Common myeloid progenitor, CD34-positive (primary cell): ENCODE results near the gene MRPL10.

Experiments used
- CTCF ChIA-PET: fragments of 350-600 bp; sonication (Branson Sonifier 250); formaldehyde crosslinking; loops from one replicate; lab custom pipeline; 2021; ENCODE audit warnings: antibody characterized with exemption; lab: Charles Lee
- POLR2A ChIA-PET: fragments of 350-600 bp; sonication (Branson Sonifier 250); formaldehyde crosslinking; loops from one replicate; lab custom pipeline; 2021; ENCODE audit warnings: antibody characterized with exemption; lab: Charles Lee
- DNase-seq, 3 donors: peaks; one replicate each; pipeline versions ENCODE4 v3.0.0 to v3.0.0-alpha.2; 2013
- H3K27ac ChIP-seq, 2 experiments: 1 replicate in 1 of 2; 2 replicates in 1 of 2; pipeline ENCODE4 v1.7.0; 2013; ENCODE audit warnings: inconsistent platforms in 2 of 2, low read length in 2 of 2, mild to moderate bottlenecking in 2 of 2, low read depth in 1 of 2, moderate library complexity in 1 of 2; ENCODE audit not compliant: severe bottlenecking in 2 of 2, insufficient read depth in 1 of 2, poor library complexity in 1 of 2
- H3K27me3 ChIP-seq, 5 experiments: replicated peaks in 2 of 5; 1 replicate in 3 of 5; 2 replicates in 2 of 5; pipeline versions ENCODE4 v1.6.1 to v1.7.0; 2013; ENCODE audit warnings: low read length in 4 of 5, mild to moderate bottlenecking in 2 of 5, moderate library complexity in 2 of 5, inconsistent platforms in 1 of 5; ENCODE audit not compliant: insufficient read depth in 5 of 5, control insufficient read depth in 4 of 5
- H3K36me3 ChIP-seq, 4 experiments: 1 replicate in 2 of 4; 2 replicates in 2 of 4; pipeline versions ENCODE4 v1.6.1 to v1.7.0; 2013; ENCODE audit warnings: low read length in 3 of 4, control low read depth in 1 of 4, mild to moderate bottlenecking in 1 of 4; ENCODE audit not compliant: control insufficient read depth in 4 of 4, insufficient read depth in 4 of 4
- H3K4me1 ChIP-seq, 4 experiments: 1 replicate in 3 of 4; 2 replicates in 1 of 4; pipeline versions ENCODE4 v1.6.1 to v1.7.1; 2013; ENCODE audit warnings: low read length in 3 of 4, mild to moderate bottlenecking in 3 of 4, control low read depth in 1 of 4, inconsistent platforms in 1 of 4, moderate library complexity in 1 of 4; ENCODE audit not compliant: control insufficient read depth in 4 of 4, insufficient read depth in 4 of 4; ENCODE audit errors: control extremely low read depth in 1 of 4
- H3K4me3 ChIP-seq, 7 experiments: 1 replicate in 4 of 7; 2 replicates in 3 of 7; pipeline versions ENCODE4 v1.5.1 to v1.7.0; 2013; ENCODE audit warnings: mild to moderate bottlenecking in 7 of 7, low read length in 6 of 7, moderate library complexity in 6 of 7, inconsistent platforms in 2 of 7, low read depth in 2 of 7, control low read depth in 1 of 7; ENCODE audit not compliant: insufficient read depth in 4 of 7, control insufficient read depth in 1 of 7; ENCODE audit errors: extremely low read depth in 1 of 7
- H3K9me3 ChIP-seq, 5 experiments: 1 replicate in 4 of 5; 2 replicates in 1 of 5; pipeline versions ENCODE4 v1.6.1 to v1.7.1; 2013; ENCODE audit warnings: low read length in 4 of 5, mild to moderate bottlenecking in 2 of 5, inconsistent platforms in 1 of 5, low read depth in 1 of 5, moderate library complexity in 1 of 5; ENCODE audit not compliant: control insufficient read depth in 4 of 5, insufficient read depth in 2 of 5; ENCODE audit errors: control extremely low read depth in 1 of 5
- WGBS: methylation state at CpG from one replicate; pipeline ENCODE4 v1.1.5; 2013; ENCODE audit not compliant: insufficient coverage; 5-methylcytosine and 5-hydroxymethylcytosine counted together

The MRPL10 gene

DNA sequence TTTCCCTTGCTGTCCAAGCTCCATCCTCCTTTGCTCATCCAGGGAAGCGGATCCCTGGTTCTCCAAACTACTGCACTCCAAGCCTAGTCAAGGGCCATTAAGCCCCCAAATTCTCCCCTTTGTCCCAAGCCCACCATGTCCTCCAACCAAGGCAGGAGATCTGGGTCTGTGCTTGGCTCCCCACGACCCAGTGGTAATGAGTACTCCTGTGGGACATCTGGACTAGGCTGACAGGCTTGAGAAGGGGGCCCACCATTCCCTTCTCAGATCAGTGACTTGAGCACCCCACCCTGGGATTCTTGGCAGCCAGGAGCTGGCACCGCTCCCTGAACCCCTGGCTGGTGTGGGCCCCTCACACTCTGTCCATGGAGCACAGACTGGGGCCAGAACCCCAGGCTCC is 26.9 kb downstream of the MRPL10 start:
- H3K27ac ChIP-seq, result no peak overlapping the region
- peaks cover 0 to 27% (median 21%) of the 10 kb centered on the region in 4 experiments for H3K36me3 ChIP-seq
- ChIA-PET CTCF (interaction anchor here (0.6 to 1.4 kb wide), 2 partner anchors 55 to 64 kb away, joined by 3 read pairs; no protein-coding TSS in a partner anchor), POLR2A (no interaction called here)
- no peaks in the 10 kb centered on the region for H3K9me3 ChIP-seq
- peaks cover 0 to 5% (median 0%) of the 10 kb centered on the region in 5 experiments for H3K27me3 ChIP-seq
- H3K4me1 ChIP-seq, result no peaks in the 10 kb centered on the region
- H3K4me3 ChIP-seq, result no peak overlapping the region
- DNase-seq, result no peak
- WGBS, result 95% methylated on average over 2 of the region's 3 CpGs

DNA sequence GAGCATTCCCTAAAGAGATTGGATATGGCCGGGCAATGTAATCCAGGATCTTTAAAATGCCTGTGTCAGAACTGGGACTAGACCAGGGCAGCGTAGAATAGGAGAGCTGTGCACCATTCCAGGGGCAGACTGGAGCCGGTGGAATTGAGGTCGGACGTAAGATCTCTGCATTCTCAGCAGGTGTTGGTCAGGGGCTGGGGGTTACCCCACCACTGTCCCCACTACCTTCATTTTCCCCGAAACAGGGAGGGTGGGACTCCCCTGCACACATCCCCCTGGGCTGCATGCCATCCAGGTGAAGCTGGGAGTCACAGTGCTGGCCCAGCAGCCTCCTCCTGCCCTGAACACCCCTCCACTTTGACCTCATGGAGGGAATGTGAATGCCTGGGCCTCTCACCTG is 27.6 kb downstream of the MRPL10 start:
- 76% methylated on average over 3 of the region's 6 CpGs for WGBS
- no peaks in the 10 kb centered on the region for H3K9me3 ChIP-seq
- ChIA-PET CTCF (no interaction called here), POLR2A (no interaction called here)
- peaks cover 0 to 5% (median 0%) of the 10 kb centered on the region in 5 experiments for H3K27me3 ChIP-seq
- peaks cover 0 to 20% (median 15%) of the 10 kb centered on the region in 4 experiments for H3K36me3 ChIP-seq
- H3K4me1 ChIP-seq, result no peaks in the 10 kb centered on the region
- DNase-seq, result no peak
- H3K27ac ChIP-seq, result no peak overlapping the region
- H3K4me3 ChIP-seq, result no peak overlapping the region

DNA sequence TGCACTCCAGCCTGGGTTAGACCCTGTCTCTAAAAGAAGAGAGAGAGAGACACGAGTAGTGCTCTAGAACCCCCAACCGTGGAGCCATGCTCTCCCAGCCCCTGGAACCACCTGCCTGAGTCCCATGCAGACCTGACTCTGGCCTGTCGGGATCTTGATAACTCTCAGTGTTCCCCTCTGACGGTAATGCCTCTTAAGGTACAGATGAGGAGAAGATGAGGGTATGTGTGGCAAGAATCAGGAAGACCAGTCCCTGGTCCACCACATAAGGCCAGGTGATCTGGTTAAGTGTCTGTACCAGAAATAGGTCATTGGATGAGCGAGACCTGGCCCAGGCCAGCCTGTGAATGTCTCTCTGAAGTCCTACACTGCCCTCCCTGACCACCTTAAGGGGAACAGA is 28.1 kb downstream of the MRPL10 start:
- no peak overlapping the region for H3K4me3 ChIP-seq
- peaks cover 0 to 15% (median 10%) of the 10 kb centered on the region in 4 experiments for H3K36me3 ChIP-seq
- ChIA-PET POLR2A (no interaction called here), CTCF (interaction anchor here (1.2 kb wide), 1 partner anchor 9 kb away, joined by 3 read pairs; no protein-coding TSS in a partner anchor)
- WGBS, result 78% methylated on average over 3 of the region's 5 CpGs
- H3K9me3 ChIP-seq, result no peaks in the 10 kb centered on the region
- H3K27me3 ChIP-seq, result peaks cover 0 to 5% (median 0%) of the 10 kb centered on the region in 5 experiments
- no peak overlapping the region for H3K27ac ChIP-seq
- no peaks in the 10 kb centered on the region for H3K4me1 ChIP-seq
- DNase-seq, result no peak

DNA sequence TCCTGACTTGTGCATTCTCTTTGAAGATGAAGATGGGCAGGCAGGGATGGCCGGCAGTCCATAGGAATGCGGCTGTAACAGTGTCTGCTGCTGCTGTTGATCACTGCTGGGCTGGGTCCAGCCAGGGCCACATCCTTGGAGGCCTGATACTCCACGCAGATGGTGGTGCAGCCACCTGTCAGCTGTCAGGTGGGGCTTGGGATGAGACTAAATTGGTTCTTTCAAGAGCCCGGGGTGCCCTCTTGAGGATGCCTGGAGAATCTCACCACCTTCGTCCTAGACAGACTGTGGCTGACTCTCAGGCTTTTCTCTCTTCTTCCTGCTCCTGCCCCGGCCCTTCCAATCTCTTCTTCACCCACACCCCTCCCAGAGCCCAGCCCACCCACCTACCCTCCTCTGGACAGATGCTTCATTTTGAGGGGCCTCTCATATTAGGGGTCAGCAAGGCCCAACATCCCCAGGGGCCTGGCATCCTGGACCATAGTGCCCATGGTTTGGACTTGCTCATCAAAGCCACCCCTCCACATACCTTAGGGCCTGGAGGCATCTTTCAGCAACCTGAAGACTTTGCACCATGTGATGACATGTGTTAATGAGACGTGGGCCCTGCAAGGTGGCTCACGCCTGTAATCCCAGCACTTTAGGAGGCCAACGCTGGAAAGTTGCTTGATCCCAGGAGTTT is 28.9 kb downstream of the MRPL10 start:
- peak; percentile 33 to 56 (median 50) for DNase-seq
- Histone ChIP-seq H3K27me3 (peaks cover 0 to 5% (median 0%) of the 10 kb centered on the region in 5 experiments), H3K36me3 (peaks cover 0 to 7% (median 4%) of the 10 kb centered on the region in 4 experiments), H3K4me3 (no peak overlapping the region), H3K27ac (no peak overlapping the region), H3K4me1 (no peaks in the 10 kb centered on the region), H3K9me3 (no peaks in the 10 kb centered on the region)
- POLR2A ChIA-PET, result no interaction called here
- CTCF ChIA-PET, result interaction anchor here (1.2 to 2.0 kb wide), 6 partner anchors 9 to 122 kb away, joined by 3 to 6 read pairs (median 4); no protein-coding TSS in a partner anchor
- WGBS, result 43% methylated on average over 8 of the region's 9 CpGs

DNA sequence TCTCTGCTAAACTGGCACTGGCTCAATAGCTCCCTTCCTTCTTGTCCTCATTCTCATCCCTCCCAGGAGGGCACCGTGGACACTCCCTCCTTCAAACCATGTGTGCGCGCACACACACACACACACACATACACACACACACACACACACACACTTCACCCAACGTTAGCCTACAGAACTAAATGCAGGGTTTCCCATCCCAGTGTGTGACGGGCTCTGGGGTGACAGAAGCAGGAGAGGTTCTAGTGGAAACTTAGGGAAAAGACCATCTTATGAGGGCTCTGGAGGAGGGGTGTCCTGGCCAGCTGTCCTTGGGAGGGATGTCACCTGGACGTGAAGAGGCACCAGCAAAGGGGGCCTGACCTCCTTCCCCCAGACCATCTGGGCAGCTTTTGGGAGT is 29.4 kb downstream of the MRPL10 start:
- H3K27me3 ChIP-seq, result peaks cover 0 to 5% (median 0%) of the 10 kb centered on the region in 5 experiments
- CTCF ChIA-PET, result interaction anchor here (0.9 to 2.0 kb wide), 8 partner anchors 9 to 144 kb away, joined by 3 to 6 read pairs (median 4); no protein-coding TSS in a partner anchor
- H3K27ac ChIP-seq, result no peak overlapping the region
- POLR2A ChIA-PET, result no interaction called here
- H3K36me3 ChIP-seq, result peaks cover 0 to 2% (median under 1%) of the 10 kb centered on the region in 4 experiments
- no peak for DNase-seq
- H3K4me1 ChIP-seq, result no peaks in the 10 kb centered on the region
- WGBS, result 67% methylated on average over 2 of the region's 6 CpGs
- H3K4me3 ChIP-seq, result no peak overlapping the region
- H3K9me3 ChIP-seq, result no peaks in the 10 kb centered on the region

DNA sequence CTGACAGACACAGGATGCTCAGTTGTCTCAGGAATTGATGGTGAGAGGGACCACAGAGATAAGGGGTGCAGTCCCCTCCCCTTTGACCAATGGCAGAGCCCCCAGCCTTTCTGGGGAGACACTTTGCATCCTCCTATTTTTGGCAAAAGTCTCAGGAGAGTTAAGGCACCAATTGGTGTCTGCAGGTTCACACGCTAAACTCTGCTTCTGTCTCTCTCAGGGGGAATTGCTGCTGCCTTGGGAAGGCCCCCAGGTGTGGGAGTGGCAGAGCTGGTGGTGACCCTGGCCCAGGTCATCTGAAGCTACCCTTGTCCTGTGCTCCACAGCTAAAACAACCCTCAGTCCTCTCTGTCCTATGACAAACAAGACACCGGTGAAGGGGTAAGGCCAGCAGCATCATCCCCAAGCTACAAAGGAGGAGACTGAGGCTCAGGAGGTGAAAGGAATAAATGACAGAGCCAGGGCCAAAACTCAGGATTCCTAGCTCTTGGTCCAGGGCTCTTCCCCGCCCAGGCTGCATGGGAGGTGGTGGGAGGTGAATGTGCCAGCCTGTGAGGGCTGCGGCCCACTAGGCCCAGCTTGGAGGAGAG is 30.1 kb downstream of the MRPL10 start:
- H3K4me1 ChIP-seq, result no peaks in the 10 kb centered on the region
- H3K27me3 ChIP-seq, result peaks cover 0 to 5% (median 0%) of the 10 kb centered on the region in 5 experiments
- no peaks in the 10 kb centered on the region for H3K9me3 ChIP-seq
- ChIA-PET POLR2A (no interaction called here), CTCF (interaction anchor here (0.6 to 2.0 kb wide), 11 partner anchors 9 to 144 kb away, joined by 3 to 6 read pairs (median 4); no protein-coding TSS in a partner anchor)
- no peak overlapping the region for H3K27ac ChIP-seq
- 90% methylated on average over 3 of the region's 4 CpGs for WGBS
- no peak overlapping the region for H3K4me3 ChIP-seq
- H3K36me3 ChIP-seq, result no peaks in the 10 kb centered on the region
- no peak for DNase-seq

DNA sequence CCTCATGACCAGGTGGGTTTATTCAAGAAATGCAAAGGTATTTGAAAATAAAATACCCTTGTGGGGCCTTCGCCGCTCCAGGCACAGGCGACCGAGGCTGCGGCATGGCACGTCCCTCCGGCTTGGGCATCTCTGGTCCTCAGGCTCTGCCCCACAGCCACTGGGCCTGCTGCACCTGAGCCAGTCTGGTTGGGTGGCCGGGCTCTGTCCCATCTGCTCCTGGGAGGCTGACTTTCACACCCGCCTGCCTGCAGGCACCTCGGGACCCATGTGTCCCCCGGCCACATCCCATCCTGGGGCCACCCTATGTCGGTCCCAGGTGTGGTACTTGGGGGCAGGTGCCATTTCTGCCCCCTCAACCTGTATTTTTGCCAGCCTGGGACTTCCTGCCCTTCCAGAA is 30.7 kb downstream of the MRPL10 start:
- DNase-seq, result no peak
- H3K9me3 ChIP-seq, result no peaks in the 10 kb centered on the region
- peaks cover 0 to 5% (median 0%) of the 10 kb centered on the region in 5 experiments for H3K27me3 ChIP-seq
- WGBS, result 89% methylated on average over 12 of the region's 12 CpGs
- no peak overlapping the region for H3K4me3 ChIP-seq
- no peaks in the 10 kb centered on the region for H3K4me1 ChIP-seq
- POLR2A ChIA-PET, result no interaction called here
- no peak overlapping the region for H3K27ac ChIP-seq
- H3K36me3 ChIP-seq, result no peaks in the 10 kb centered on the region
- CTCF ChIA-PET, result interaction anchor here (0.7 to 2.0 kb wide), 8 partner anchors 8 to 143 kb away, joined by 3 to 6 read pairs (median 4); no protein-coding TSS in a partner anchor
